ENCODE data around the gene PCYT1B.
A peak's percentile ranks its signal among the peaks of the same experiment; 100 is the strongest.

PCYT1B gene

GRCh38 chrX:24526616-24527015 is 120.5 kb downstream of the PCYT1B start:
- intact Hi-C loops (cut with DNase I; ENCODE audit: low total_unique reads) = no loop called here
- H3K4me3 ChIP-seq = no peak overlapping the region
- no peak for TF ChIP-seq CTCF (IDR thresholded peaks at IDR 0.05)
- no peaks in the 10 kb centered on the region for H3K4me1 ChIP-seq
- no peak overlapping the region for H3K27ac ChIP-seq
- no peak for DNase-seq
- H3K36me3 ChIP-seq = peaks cover 9 to 36% (median 28%) of the 10 kb centered on the region in 3 donors
- H3K27me3 ChIP-seq = no peaks in the 10 kb centered on the region
- H3K9me3 ChIP-seq = no peaks in the 10 kb centered on the region

GRCh38 chrX:24525455-24525854 is 121.7 kb downstream of the PCYT1B start:
- H3K9me3 ChIP-seq = no peaks in the 10 kb centered on the region
- H3K4me3 ChIP-seq = no peak overlapping the region
- intact Hi-C loops (cut with DNase I; ENCODE audit: low total_unique reads) = no loop called here
- no peaks in the 10 kb centered on the region for H3K4me1 ChIP-seq
- TF ChIP-seq CTCF (IDR thresholded peaks at IDR 0.05) = no peak
- no peaks in the 10 kb centered on the region for H3K27me3 ChIP-seq
- H3K36me3 ChIP-seq = peaks cover 9 to 29% (median 25%) of the 10 kb centered on the region in 3 donors
- H3K27ac ChIP-seq = no peak overlapping the region
- no peak for DNase-seq

- no peaks in the 10 kb centered on the region for H3K9me3 ChIP-seq
- no peak overlapping the region for H3K27ac ChIP-seq
- DNase-seq = no peak
- no peaks in the 10 kb centered on the region for H3K4me1 ChIP-seq
- no peak for TF ChIP-seq CTCF (IDR thresholded peaks at IDR 0.05)
- peaks cover 5 to 24% (median 11%) of the 10 kb centered on the region in 3 donors for H3K36me3 ChIP-seq
- H3K4me3 ChIP-seq = no peak overlapping the region
- intact Hi-C loops (cut with DNase I; ENCODE audit: low total_unique reads) = no loop called here
- H3K27me3 ChIP-seq = no peaks in the 10 kb centered on the region
Observed at GRCh38 chrX:24520472-24520871, 126.7 kb downstream of the PCYT1B start.

- peaks cover 5 to 18% (median 12%) of the 10 kb centered on the region in 3 donors for H3K36me3 ChIP-seq
- DNase-seq = no peak
- H3K4me3 ChIP-seq = no peak overlapping the region
- H3K4me1 ChIP-seq = no peaks in the 10 kb centered on the region
- peak in 1 of 2 experiments; percentile 9 for TF ChIP-seq CTCF (IDR thresholded peaks at IDR 0.05)
- intact Hi-C loops (cut with DNase I; ENCODE audit: low total_unique reads) = no loop called here
- H3K27ac ChIP-seq = no peak overlapping the region
- no peaks in the 10 kb centered on the region for H3K27me3 ChIP-seq
- no peaks in the 10 kb centered on the region for H3K9me3 ChIP-seq
Observed at GRCh38 chrX:24515447-24515846, 131.7 kb downstream of the PCYT1B start.

- Histone ChIP-seq H3K36me3 (peaks cover 0 to 26% (median 11%) of the 10 kb centered on the region in 3 donors), H3K4me3 (no peak overlapping the region), H3K9me3 (no peaks in the 10 kb centered on the region), H3K27me3 (no peaks in the 10 kb centered on the region), H3K4me1 (no peaks in the 10 kb centered on the region), H3K27ac (no peak overlapping the region)
- TF ChIP-seq CTCF (IDR thresholded peaks at IDR 0.05) = no peak
- intact Hi-C loops (cut with DNase I; ENCODE audit: low total_unique reads) = no loop called here
- DNase-seq = no peak
Observed at GRCh38 chrX:24513416-24513815, 133.7 kb downstream of the PCYT1B start.

- no peaks in the 10 kb centered on the region for H3K27me3 ChIP-seq
- H3K9me3 ChIP-seq = no peaks in the 10 kb centered on the region
- H3K27ac ChIP-seq = no peak overlapping the region
- intact Hi-C loops (cut with DNase I; ENCODE audit: low total_unique reads) = no loop called here
- peaks cover 4 to 31% (median 13%) of the 10 kb centered on the region in 3 donors for H3K36me3 ChIP-seq
- no peak overlapping the region for H3K4me3 ChIP-seq
- DNase-seq = no peak
- H3K4me1 ChIP-seq = no peaks in the 10 kb centered on the region
- no peak for TF ChIP-seq CTCF (IDR thresholded peaks at IDR 0.05)
Observed at GRCh38 chrX:24508375-24508774, 138.8 kb downstream of the PCYT1B start.
